ENCODE results near the gene REX1BD. TPM values are rescaled to one million over a fixed set of nuclear protein-coding genes. Genes with fewer than 3 reads are reported as not detected.

Gene REX1BD
- total and polyA plus RNA-seq, 2 experiments from 2014 or later = 79.9 to 105 TPM

GRCh38 chr19:18612051-18612771 lies 23.6 kb downstream of the REX1BD start:
- TF ChIP-seq EZH2 (IDR thresholded peaks at IDR 0.05; ENCODE audit: insufficient read depth, poor library complexity, severe bottlenecking) (peak; percentile 99), EZH2phosphoT487 (IDR thresholded peaks at IDR 0.05; ENCODE audit: insufficient read depth, low read depth) (peak; percentile 70; the same call in 1 of the 2 replicates)
- no peak overlapping the region for H2AFZ ChIP-seq
- no peaks in the 10 kb centered on the region for H4K20me1 ChIP-seq (ENCODE audit: insufficient read depth)
- H3K9ac ChIP-seq = no peak overlapping the region
- no peaks in the 10 kb centered on the region for H3K9me3 ChIP-seq (ENCODE audit: low read depth)
- no peaks in the 10 kb centered on the region for H3K79me2 ChIP-seq (ENCODE audit: insufficient read depth)
- H3K36me3 ChIP-seq (ENCODE audit: low read depth) = no peaks in the 10 kb centered on the region
- H3F3A ChIP-seq (ENCODE audit: insufficient read depth) = 0 out of 2 replicates have a peak, but pooled peaks cover 6% of the 10 kb centered on the region
- H3K27ac ChIP-seq = no peak overlapping the region
- peak overlapping the region; percentile 67 for H3K4me3 ChIP-seq
- H3K4me1 ChIP-seq (ENCODE audit: insufficient read depth) = no peaks in the 10 kb centered on the region
- H3K27me3 ChIP-seq (replicated peaks; ENCODE audit: insufficient read depth) = peaks cover 79% of the 10 kb centered on the region
- peak overlapping the region; percentile 59 for H3K4me2 ChIP-seq (ENCODE audit: unreplicated experiment)
- no peaks in the 10 kb centered on the region for H3K9me2 ChIP-seq (ENCODE audit: insufficient read depth)
- DNase-seq = no peak
- 2% methylated on average over 19 to 30 of the region's 30 CpGs for WGBS, 2 experiments (ENCODE audit: low coverage in 1 of 2, low lambda C conversion rate in 2 of 2, missing lambda C conversion rate in 2 of 2)
- in situ Hi-C loops (cut with MboI) = no loop called here

GRCh38 chr19:18612772-18613588 lies 24.4 kb downstream of the REX1BD start, which contains the start of gene TMEM59L:
Gene TMEM59L (plus strand): TSS chr19:18612870. CDS start chr19:18612959, 89 bp downstream.
- Histone ChIP-seq H3K27me3 (replicated peaks; ENCODE audit: insufficient read depth) (peaks cover 72% of the 10 kb centered on the region), H3K9ac (no peak within 1 kb of the TSS), H3K36me3 (ENCODE audit: low read depth) (no peaks in the 10 kb centered on the region), H2AFZ (peak within 1 kb of the TSS; percentile 68), H4K20me1 (ENCODE audit: insufficient read depth) (no peaks in the 10 kb centered on the region), H3F3A (ENCODE audit: insufficient read depth) (0 out of 2 replicates have a peak, but pooled peaks cover 6% of the 10 kb centered on the region), H3K27ac (no peak within 1 kb of the TSS), H3K4me1 (ENCODE audit: insufficient read depth) (no peaks in the 10 kb centered on the region), H3K4me2 (ENCODE audit: unreplicated experiment) (peak within 1 kb of the TSS; percentile 59), H3K9me2 (ENCODE audit: insufficient read depth) (no peaks in the 10 kb centered on the region), H3K9me3 (ENCODE audit: low read depth) (no peaks in the 10 kb centered on the region), H3K4me3 (peak within 1 kb of the TSS; percentile 67), H3K79me2 (ENCODE audit: insufficient read depth) (no peaks in the 10 kb centered on the region)
- in situ Hi-C loops (cut with MboI) = no loop called here
- 4 to 5% methylated on average over 39 to 68 of the region's 70 CpGs for WGBS, 2 experiments (ENCODE audit: low coverage in 1 of 2, low lambda C conversion rate in 2 of 2, missing lambda C conversion rate in 2 of 2)
- TF ChIP-seq EZH2phosphoT487 (IDR thresholded peaks at IDR 0.05; ENCODE audit: insufficient read depth, low read depth) (peak; percentile 7; the same call in 1 of the 2 replicates), EZH2 (IDR thresholded peaks at IDR 0.05; ENCODE audit: insufficient read depth, poor library complexity, severe bottlenecking) (no peak)
- DNase-seq = peak; percentile 40

- H3K9me3 ChIP-seq (ENCODE audit: low read depth) = no peaks in the 10 kb centered on the region
- in situ Hi-C loops (cut with MboI) = no loop called here
- H3F3A ChIP-seq (ENCODE audit: insufficient read depth) = 0 out of 2 replicates have a peak, but pooled peaks cover under 1% of the 10 kb centered on the region
- H3K27me3 ChIP-seq (replicated peaks; ENCODE audit: insufficient read depth) = peaks cover 65% of the 10 kb centered on the region
- H2AFZ ChIP-seq = no peak overlapping the region
- no peak overlapping the region for H3K4me3 ChIP-seq
- H3K27ac ChIP-seq = no peak overlapping the region
- no peaks in the 10 kb centered on the region for H3K36me3 ChIP-seq (ENCODE audit: low read depth)
- H4K20me1 ChIP-seq (ENCODE audit: insufficient read depth) = no peaks in the 10 kb centered on the region
- TF ChIP-seq EZH2phosphoT487 (IDR thresholded peaks at IDR 0.05; ENCODE audit: insufficient read depth, low read depth) (no peak), EZH2 (IDR thresholded peaks at IDR 0.05; ENCODE audit: insufficient read depth, poor library complexity, severe bottlenecking) (no peak)
- H3K9ac ChIP-seq = no peak overlapping the region
- no peak overlapping the region for H3K4me2 ChIP-seq (ENCODE audit: unreplicated experiment)
- H3K4me1 ChIP-seq (ENCODE audit: insufficient read depth) = no peaks in the 10 kb centered on the region
- no peaks in the 10 kb centered on the region for H3K79me2 ChIP-seq (ENCODE audit: insufficient read depth)
- no peaks in the 10 kb centered on the region for H3K9me2 ChIP-seq (ENCODE audit: insufficient read depth)
- 32% methylated on average over 21 to 22 of the region's 23 CpGs for WGBS, 2 experiments (ENCODE audit: low coverage in 1 of 2, low lambda C conversion rate in 2 of 2, missing lambda C conversion rate in 2 of 2)
- DNase-seq = no peak
Measured at GRCh38 chr19:18613589-18614234, 25.1 kb downstream of the REX1BD start.

GRCh38 chr19:18616023-18616422 lies 27.4 kb downstream of the REX1BD start:
- TF ChIP-seq EZH2 (IDR thresholded peaks at IDR 0.05; ENCODE audit: insufficient read depth, poor library complexity, severe bottlenecking) (no peak), EZH2phosphoT487 (IDR thresholded peaks at IDR 0.05; ENCODE audit: insufficient read depth, low read depth) (no peak)
- H3K9me2 ChIP-seq (ENCODE audit: insufficient read depth) = no peaks in the 10 kb centered on the region
- H4K20me1 ChIP-seq (ENCODE audit: insufficient read depth) = no peaks in the 10 kb centered on the region
- H2AFZ ChIP-seq = no peak overlapping the region
- H3F3A ChIP-seq (ENCODE audit: insufficient read depth) = no peaks in the 10 kb centered on the region
- no peak overlapping the region for H3K4me2 ChIP-seq (ENCODE audit: unreplicated experiment)
- 43 to 47% methylated on average over 3 of the region's 3 CpGs for WGBS, 2 experiments (ENCODE audit: low coverage in 1 of 2, low lambda C conversion rate in 2 of 2, missing lambda C conversion rate in 2 of 2)
- no peak overlapping the region for H3K27ac ChIP-seq
- H3K9me3 ChIP-seq (ENCODE audit: low read depth) = no peaks in the 10 kb centered on the region
- peaks cover 42% of the 10 kb centered on the region for H3K27me3 ChIP-seq (replicated peaks; ENCODE audit: insufficient read depth)
- H3K79me2 ChIP-seq (ENCODE audit: insufficient read depth) = no peaks in the 10 kb centered on the region
- no peaks in the 10 kb centered on the region for H3K36me3 ChIP-seq (ENCODE audit: low read depth)
- no peak for DNase-seq
- H3K4me1 ChIP-seq (ENCODE audit: insufficient read depth) = no peaks in the 10 kb centered on the region
- in situ Hi-C loops (cut with MboI) = no loop called here
- no peak overlapping the region for H3K9ac ChIP-seq
- H3K4me3 ChIP-seq = no peak overlapping the region

Measured in GM23248 (cell line).